Tracheal epithelial cell (primary cell): ENCODE results near the gene ADRM1. TPM values are rescaled to one million over a fixed set of nuclear protein-coding genes. Genes with fewer than 3 reads are reported as not detected.

Experiments used
- total RNA-seq: library from RNA; depleted of rRNA; stranded (reverse); fragments of >200 nt; gene quantifications from 2 replicates; pipeline ENCODE4 v1.2.1, GENCODE V29; 2014

The ADRM1 gene
- 152 and 180 TPM in 2 replicates for total RNA-seq

GRCh38 chr20:62302341-62303061, at the start of gene ADRM1:
Gene ADRM1, plus strand, starts transcription at chr20:62302997. Its CDS starts 572 bp downstream, at chr20:62303569.

Other genes with a start within 250 kb of the ADRM1 start
- gene TAF4, start 237.1 kb upstream of the ADRM1 start, total RNA-seq, result 3.4 and 4.9 TPM in 2 replicates
- 39.0 and 48.4 TPM in 2 replicates for gene LSM14B, start 180.5 kb upstream of the ADRM1 start, total RNA-seq
- 366 and 432 TPM in 2 replicates for gene PSMA7, start 159.6 kb upstream of the ADRM1 start, total RNA-seq
- gene SS18L1, start 159.2 kb upstream of the ADRM1 start, total RNA-seq, result 9.4 and 12.8 TPM in 2 replicates
- 16.8 and 23.4 TPM in 2 replicates for gene MTG2, start 120.0 kb upstream of the ADRM1 start, total RNA-seq
- gene HRH3, start 82.7 kb upstream of the ADRM1 start, total RNA-seq, result not detected in 2 replicates
- 45.6 and 48.4 TPM in 2 replicates for gene OSBPL2, start 64.5 kb upstream of the ADRM1 start, total RNA-seq
- gene LAMA5, start 64.3 kb downstream of the ADRM1 start, total RNA-seq, result 85.3 and 124 TPM in 2 replicates
- 756 and 909 TPM in 2 replicates for gene RPS21, start 84.1 kb downstream of the ADRM1 start, total RNA-seq
- 0.24 and 0.85 TPM in 2 replicates for gene CABLES2, start 104.3 kb downstream of the ADRM1 start, total RNA-seq
- 0.24 and 0.64 TPM in 2 replicates for gene RBBP8NL, start 124.5 kb downstream of the ADRM1 start, total RNA-seq
- not detected in 2 replicates for gene GATA5, start 173.0 kb downstream of the ADRM1 start, total RNA-seq